Measurements from ENCODE around the gene PSD2.

DNA sequence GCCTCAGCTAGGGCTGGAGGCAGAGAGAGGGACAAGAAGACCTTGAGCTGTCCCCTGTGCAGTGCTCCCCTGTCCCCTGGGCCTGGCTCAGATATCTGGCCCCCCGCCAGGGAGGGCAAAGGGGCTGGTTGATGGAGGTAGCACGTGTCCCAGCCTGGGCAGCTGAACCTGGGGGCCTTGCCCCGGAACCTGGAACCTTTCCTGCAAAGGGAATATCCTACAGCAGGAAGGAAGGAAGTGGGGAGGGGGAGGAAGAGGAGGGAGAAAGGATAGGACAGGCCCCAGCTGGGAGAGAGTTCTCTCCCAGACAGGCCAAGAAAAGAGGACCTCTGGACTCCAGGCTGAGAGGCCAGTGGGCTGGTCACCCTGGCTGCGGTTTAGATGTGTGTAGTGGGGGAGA is 27.6 kb upstream of the PSD2 start:
- TF ChIP-seq POLR2AphosphoS5 (IDR thresholded peaks at IDR 0.05), result no peak
- TF ChIP-seq, protein P1, sequence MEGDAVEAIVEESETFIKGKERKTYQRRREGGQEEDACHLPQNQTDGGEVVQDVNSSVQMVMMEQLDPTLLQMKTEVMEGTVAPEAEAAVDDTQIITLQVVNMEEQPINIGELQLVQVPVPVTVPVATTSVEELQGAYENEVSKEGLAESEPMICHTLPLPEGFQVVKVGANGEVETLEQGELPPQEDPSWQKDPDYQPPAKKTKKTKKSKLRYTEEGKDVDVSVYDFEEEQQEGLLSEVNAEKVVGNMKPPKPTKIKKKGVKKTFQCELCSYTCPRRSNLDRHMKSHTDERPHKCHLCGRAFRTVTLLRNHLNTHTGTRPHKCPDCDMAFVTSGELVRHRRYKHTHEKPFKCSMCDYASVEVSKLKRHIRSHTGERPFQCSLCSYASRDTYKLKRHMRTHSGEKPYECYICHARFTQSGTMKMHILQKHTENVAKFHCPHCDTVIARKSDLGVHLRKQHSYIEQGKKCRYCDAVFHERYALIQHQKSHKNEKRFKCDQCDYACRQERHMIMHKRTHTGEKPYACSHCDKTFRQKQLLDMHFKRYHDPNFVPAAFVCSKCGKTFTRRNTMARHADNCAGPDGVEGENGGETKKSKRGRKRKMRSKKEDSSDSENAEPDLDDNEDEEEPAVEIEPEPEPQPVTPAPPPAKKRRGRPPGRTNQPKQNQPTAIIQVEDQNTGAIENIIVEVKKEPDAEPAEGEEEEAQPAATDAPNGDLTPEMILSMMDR (IDR thresholded peaks at IDR 0.05), result no peak

Measured in sigmoid colon (tissue), 4 donors.